ENCODE data around the gene DNASE1L2. TPM values are rescaled to one million over a fixed set of nuclear protein-coding genes. Genes with fewer than 3 reads are reported as not detected.

Gene DNASE1L2
- total and polyA plus RNA-seq, 2 of the 8 experiments (the other 6 are each of a cell fraction or from before 2014, with no cell fraction given) = 0.35 to 0.97 TPM

DNA sequence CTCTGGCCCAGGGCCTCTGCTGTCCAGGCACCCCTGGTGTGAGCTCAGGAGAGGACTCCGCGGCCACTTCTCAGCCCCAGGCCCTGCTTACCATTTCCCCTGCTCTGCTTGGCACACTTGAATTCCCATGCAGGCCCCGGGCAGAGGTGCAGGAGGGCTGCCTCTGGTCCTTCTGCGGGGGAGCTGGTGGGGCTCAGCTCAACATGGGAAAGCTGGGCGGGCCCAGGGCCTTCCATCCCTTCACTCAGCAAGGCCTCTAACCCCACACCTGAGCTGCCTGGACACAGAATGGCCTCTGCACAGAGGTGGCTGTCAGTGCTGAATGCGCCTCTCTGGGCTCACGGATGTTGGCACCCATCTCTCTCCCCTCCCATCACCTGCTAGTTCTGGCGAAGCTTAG lies 44.2 kb downstream of the DNASE1L2 start:
- Histone ChIP-seq H3K4me3 (ENCODE audit: extremely low read depth in 1 of 4, insufficient read depth in 2 of 4, low read depth in 3 of 4, low read length in 4 of 4) (no peak overlapping the region), H3K36me3 (ENCODE audit: control insufficient read depth in 2 of 4, insufficient read depth in 4 of 4, low read length in 3 of 4) (no peaks in the 10 kb centered on the region), H3K56ac (replicated peaks; ENCODE audit: insufficient read length, low read depth, low read length) (no peak overlapping the region), H2BK120ac (replicated peaks; ENCODE audit: low read depth, low read length) (no peak overlapping the region), H3K23ac (ENCODE audit: insufficient read length) (no peak overlapping the region), H3K4ac (replicated peaks; ENCODE audit: insufficient read length, low read depth, low read length) (no peak overlapping the region), H3K9ac (replicated peaks in 1 of 4; ENCODE audit: extremely low read depth in 1 of 4, low read depth in 3 of 4, low read length in 3 of 4) (no peak overlapping the region), H3K4me2 (ENCODE audit: insufficient read depth in 1 of 2, low read depth in 2 of 2, low read length in 2 of 2) (no peak overlapping the region), H2AFZ (ENCODE audit: low read length) (no peak overlapping the region), H4K91ac (replicated peaks; ENCODE audit: insufficient read length, low read length) (no peak overlapping the region), H3K4me1 (replicated peaks in 1 of 4; ENCODE audit: control insufficient read depth in 3 of 4, insufficient read depth in 4 of 4, low read length in 3 of 4) (no peaks in the 10 kb centered on the region; a peak in 1 of 7 replicates), H3K23me2 (ENCODE audit: low read depth, low read length) (no peaks in the 10 kb centered on the region), H3K79me2 (ENCODE audit: control insufficient read depth in 1 of 2, insufficient read depth in 2 of 2, low read length in 2 of 2) (no peaks in the 10 kb centered on the region), H2BK12ac (ENCODE audit: low read depth, low read length) (no peak overlapping the region), H3K27me3 (replicated peaks in 1 of 4; ENCODE audit: control insufficient read depth in 3 of 4, extremely low read depth in 1 of 4, insufficient read depth in 3 of 4, low read length in 3 of 4) (no peaks in the 10 kb centered on the region), H4K5ac (ENCODE audit: insufficient read length, low read depth, low read length) (no peak overlapping the region), H2AK5ac (ENCODE audit: low read depth, low read length) (no peak overlapping the region), H3K9me3 (ENCODE audit: insufficient read depth in 2 of 2, low read depth in 1 of 2, low read length in 1 of 2) (no peaks in the 10 kb centered on the region), H3K18ac (ENCODE audit: extremely low read depth, low read length) (no peak overlapping the region), H4K20me1 (replicated peaks in 1 of 2; ENCODE audit: control insufficient read depth in 1 of 2, insufficient read depth in 2 of 2, low read length in 2 of 2) (peaks cover 2 to 3% of the 10 kb centered on the region in 2 experiments), H4K8ac (ENCODE audit: extremely low read depth, insufficient read depth, low read length) (no peak overlapping the region), H3K14ac (ENCODE audit: insufficient read length) (no peak overlapping the region), H2BK15ac (ENCODE audit: low read length) (no peak overlapping the region), H3K27ac (ENCODE audit: low read depth, low read length) (no peak overlapping the region), H2BK20ac (ENCODE audit: low read length) (no peak overlapping the region), H2BK5ac (ENCODE audit: low read depth, low read length) (no peak overlapping the region), H3K79me1 (ENCODE audit: low read depth, low read length) (no peaks in the 10 kb centered on the region)
- TF ChIP-seq, protein P1, sequence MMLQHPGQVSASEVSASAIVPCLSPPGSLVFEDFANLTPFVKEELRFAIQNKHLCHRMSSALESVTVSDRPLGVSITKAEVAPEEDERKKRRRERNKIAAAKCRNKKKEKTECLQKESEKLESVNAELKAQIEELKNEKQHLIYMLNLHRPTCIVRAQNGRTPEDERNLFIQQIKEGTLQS (IDR thresholded peaks at IDR 0.05; ENCODE audit: insufficient read depth, low read depth, low read length) = no peak
- no peak for TF ChIP-seq POLR2AphosphoS5 (IDR thresholded peaks at IDR 0.05; ENCODE audit: low read depth, low read length)
- 96% methylated on average over 8 of the region's 8 CpGs; no CpG with 5 or more reads in 1 of the 2 experiments for WGBS, 2 experiments (ENCODE audit: extremely low coverage in 1 of 2, insufficient coverage in 1 of 2, insufficient read length in 1 of 2, insufficient replicate concordance in 2 of 2, low coverage in 1 of 2, low lambda C conversion rate in 2 of 2, missing lambda C conversion rate in 1 of 2)
- ChIA-PET CTCF (ENCODE audit: partially characterized antibody) (interaction anchor here (0.7 to 4.8 kb wide), 11 partner anchors 8 to 221 kb away, joined by 3 to 30 read pairs (median 4); partner anchors contain the start of gene ABCA3), POLR2A (ENCODE audit: partially characterized antibody) (interaction anchor here (0.7 to 3.6 kb wide), 6 partner anchors 9 to 188 kb away, joined by 3 to 29 read pairs (median 4); no protein-coding TSS in a partner anchor)
- FAIRE-seq (no peak), DNase-seq (ENCODE audit: low read depth in 1 of 2, low spot score in 2 of 2) (no peak)

Measured in H1 (cell line).